HPDE6-E6E7 (cell line): ENCODE data around the gene SLC35G4.
"Not testable (repeated sequence)": the region's sequence is repeated elsewhere in the genome, so short reads cannot be mapped to it uniquely, and the experiment has no call there.

Source experiments
- DNase-seq: peaks from one replicate; pipeline ENCODE4 v3.0.0; 2011; ENCODE audit warnings: missing footprints; ENCODE audit errors: extremely low spot score

Gene SLC35G4

GRCh38 chr18:11609488-11609887 is at the start of gene SLC35G4:
SLC35G4 (plus strand) TSS chr18:11609596; CDS start chr18:11609596, 0 bp downstream.
- not testable (repeated sequence) for DNase-seq

GRCh38 chr18:11561293-11561692 is 48.1 kb upstream of the SLC35G4 start:
- DNase-seq, result no peak

GRCh38 chr18:11565716-11566115 is 43.7 kb upstream of the SLC35G4 start:
- DNase-seq, result no peak

- no peak for DNase-seq
Observed at GRCh38 chr18:11566236-11566965, 43.0 kb upstream of the SLC35G4 start.

- DNase-seq, result no peak
Observed at GRCh38 chr18:11567396-11567795, 42.0 kb upstream of the SLC35G4 start.

GRCh38 chr18:11570073-11570588 is 39.3 kb upstream of the SLC35G4 start:
- no peak for DNase-seq

GRCh38 chr18:11570769-11571412 is 38.5 kb upstream of the SLC35G4 start:
- no peak for DNase-seq

- no peak for DNase-seq
Observed at GRCh38 chr18:11572201-11572600, 37.2 kb upstream of the SLC35G4 start.

- DNase-seq, result no peak
Observed at GRCh38 chr18:11574545-11574944, 34.9 kb upstream of the SLC35G4 start.

GRCh38 chr18:11577271-11578112 is 31.9 kb upstream of the SLC35G4 start:
- no peak for DNase-seq

GRCh38 chr18:11578799-11579198 is 30.6 kb upstream of the SLC35G4 start:
- no peak for DNase-seq

- DNase-seq, result no peak
Observed at GRCh38 chr18:11579916-11580315, 29.5 kb upstream of the SLC35G4 start.

GRCh38 chr18:11581286-11581685 is 28.1 kb upstream of the SLC35G4 start:
- no peak for DNase-seq

- DNase-seq, result no peak
Observed at GRCh38 chr18:11585596-11585995, 23.8 kb upstream of the SLC35G4 start.

- no peak for DNase-seq
Observed at GRCh38 chr18:11586896-11587295, 22.5 kb upstream of the SLC35G4 start.

- no peak for DNase-seq
Observed at GRCh38 chr18:11587432-11587831, 22.0 kb upstream of the SLC35G4 start.

- DNase-seq, result no peak
Observed at GRCh38 chr18:11587846-11588245, 21.6 kb upstream of the SLC35G4 start.

- no peak for DNase-seq
Observed at GRCh38 chr18:11591957-11592356, 17.4 kb upstream of the SLC35G4 start.

GRCh38 chr18:11600321-11600720 is 9.1 kb upstream of the SLC35G4 start:
- no peak for DNase-seq

- DNase-seq, result no peak
Observed at GRCh38 chr18:11607906-11608305, 1.5 kb upstream of the SLC35G4 start.

- DNase-seq, result not testable (repeated sequence)
Observed at GRCh38 chr18:11608618-11609017, 778 bp upstream of the SLC35G4 start.

GRCh38 chr18:11613073-11613472 is 3.7 kb downstream of the SLC35G4 start:
- not testable (repeated sequence) for DNase-seq
